ENCODE results near the gene ZC3H12C. TPM values are rescaled to one million over a fixed set of nuclear protein-coding genes. Genes with fewer than 3 reads are reported as not detected.

ZC3H12C gene
- total RNA-seq, 6 experiments from 2014 or later = 3.0 to 6.4 (median 5.0) TPM

DNA sequence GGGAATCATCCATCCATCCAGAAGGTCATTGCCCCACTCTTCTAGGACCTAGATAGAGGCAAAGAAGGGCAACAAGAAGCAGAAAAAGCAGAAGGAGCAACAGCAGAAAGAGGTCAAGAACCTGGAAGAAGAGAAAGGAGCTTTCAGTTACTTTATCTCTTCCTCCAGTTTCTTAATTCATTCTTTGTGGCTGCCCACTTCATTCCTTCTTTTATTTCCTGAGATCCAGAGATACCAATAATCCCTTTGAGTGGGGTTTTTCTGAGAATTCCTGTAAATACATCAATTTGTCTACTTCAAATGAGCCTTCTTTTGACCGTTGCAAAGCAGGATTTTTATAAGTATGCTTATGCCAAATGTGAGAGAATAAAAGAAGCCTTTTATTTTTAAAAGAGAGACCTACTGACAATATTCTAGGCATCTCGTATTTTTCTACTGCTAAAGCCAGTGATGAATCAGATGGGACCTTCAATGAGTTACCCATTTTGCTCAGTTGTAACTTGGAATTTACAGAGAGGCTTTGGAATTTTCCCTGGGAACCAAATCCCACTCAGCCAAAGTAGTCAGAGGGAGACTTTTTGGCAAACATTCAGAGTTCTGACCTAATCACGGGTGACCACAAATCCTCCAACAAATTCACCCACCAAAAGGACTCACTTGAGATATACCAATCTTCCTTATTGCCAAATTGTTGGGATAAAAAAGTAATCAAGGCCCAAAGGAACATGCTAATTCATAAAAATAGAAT, 54.9 kb downstream of the ZC3H12C start:
- no peaks in the 10 kb centered on the region; the same call in 1 of the 2 replicates for H3K27me3 Mint-ChIP-seq (ENCODE audit: insufficient read depth)
- DNase-seq = peak; percentile 59
- peak overlapping the region; percentile 33; the same call in 1 of the 2 replicates for H3K4me3 Mint-ChIP-seq
- 0 out of 2 replicates have a peak, but pooled peaks cover 5% of the 10 kb centered on the region for H3K36me3 Mint-ChIP-seq (ENCODE audit: low read depth)
- peaks cover 34% of the 10 kb centered on the region for H3K4me1 Mint-ChIP-seq (ENCODE audit: low read depth)
- H3K27ac Mint-ChIP-seq = peak overlapping the region; percentile 64
- H3K9me3 Mint-ChIP-seq = no peaks in the 10 kb centered on the region
- no peak for TF ChIP-seq CTCF (IDR thresholded peaks at IDR 0.05)

GRCh38 chr11:110148775-110149744, 55.9 kb downstream of the ZC3H12C start:
- Mint-ChIP-seq H3K36me3 (ENCODE audit: low read depth) (0 out of 2 replicates have a peak, but pooled peaks cover 10% of the 10 kb centered on the region), H3K27ac (peak overlapping the region; percentile 64), H3K4me1 (ENCODE audit: low read depth) (peaks cover 34% of the 10 kb centered on the region), H3K4me3 (peak overlapping the region; percentile 17; the same call in 1 of the 2 replicates), H3K27me3 (ENCODE audit: insufficient read depth) (no peaks in the 10 kb centered on the region; the same call in 1 of the 2 replicates), H3K9me3 (no peaks in the 10 kb centered on the region)
- DNase-seq = peak; percentile 47
- TF ChIP-seq CTCF (IDR thresholded peaks at IDR 0.05) = no peak

- H3K9me3 Mint-ChIP-seq = no peaks in the 10 kb centered on the region
- no peak overlapping the region for H3K27ac Mint-ChIP-seq
- no peaks in the 10 kb centered on the region for H3K27me3 Mint-ChIP-seq (ENCODE audit: insufficient read depth)
- 0 out of 2 replicates have a peak, but pooled peaks cover 5% of the 10 kb centered on the region for H3K36me3 Mint-ChIP-seq (ENCODE audit: low read depth)
- H3K4me3 Mint-ChIP-seq = no peak overlapping the region
- no peak for TF ChIP-seq CTCF (IDR thresholded peaks at IDR 0.05)
- DNase-seq = no peak
- H3K4me1 Mint-ChIP-seq (ENCODE audit: low read depth) = peaks cover 25% of the 10 kb centered on the region
Observed at GRCh38 chr11:110152199-110152598, 59.0 kb downstream of the ZC3H12C start.

DNA sequence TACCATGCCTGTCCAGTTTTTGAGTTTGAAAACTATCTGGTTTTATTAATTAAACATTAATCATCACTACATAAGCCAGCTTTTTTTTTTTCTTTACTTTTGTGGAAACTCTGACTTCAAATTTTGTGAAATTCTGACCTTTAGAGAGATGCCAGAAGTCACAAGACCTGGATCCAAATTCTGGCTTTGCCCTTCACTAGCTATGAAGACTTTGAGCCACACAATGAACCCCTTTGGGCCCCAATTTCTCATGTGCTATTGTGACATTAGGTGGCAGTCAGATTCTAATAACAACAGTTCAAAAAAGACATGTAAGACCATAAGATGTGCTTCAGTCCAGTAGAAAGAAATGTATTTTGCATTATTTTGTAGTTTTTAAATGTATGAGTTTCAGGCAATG, 60.3 kb downstream of the ZC3H12C start:
- Mint-ChIP-seq H3K4me1 (ENCODE audit: low read depth) (peaks cover 13% of the 10 kb centered on the region), H3K27ac (no peak overlapping the region), H3K4me3 (no peak overlapping the region), H3K9me3 (no peaks in the 10 kb centered on the region), H3K27me3 (ENCODE audit: insufficient read depth) (no peaks in the 10 kb centered on the region), H3K36me3 (ENCODE audit: low read depth) (0 out of 2 replicates have a peak, but pooled peaks cover 5% of the 10 kb centered on the region)
- DNase-seq = no peak
- TF ChIP-seq CTCF (IDR thresholded peaks at IDR 0.05) = no peak

- Mint-ChIP-seq H3K27me3 (ENCODE audit: insufficient read depth) (no peaks in the 10 kb centered on the region), H3K4me1 (ENCODE audit: low read depth) (peaks cover 5% of the 10 kb centered on the region; the same call in 1 of the 2 replicates), H3K27ac (no peak overlapping the region), H3K36me3 (ENCODE audit: low read depth) (0 out of 2 replicates have a peak, but pooled peaks cover 5% of the 10 kb centered on the region), H3K4me3 (no peak overlapping the region), H3K9me3 (no peaks in the 10 kb centered on the region)
- TF ChIP-seq CTCF (IDR thresholded peaks at IDR 0.05) = no peak
- no peak for DNase-seq
Observed at GRCh38 chr11:110156503-110156902, 63.3 kb downstream of the ZC3H12C start.
